Hematopoietic multipotent progenitor cell treated with erythropoietin and hydrocortisone succinate and interleukin-3 and kit ligand, for 6 days (in vitro differentiated cells): ENCODE measurements around the gene FECH.
"Not testable (repeated sequence)": the region's sequence is repeated elsewhere in the genome, so short reads cannot be mapped to it uniquely, and the experiment has no call there.

ENCODE experiments used
- DNase-seq: peaks from one replicate; pipeline ENCODE4 v3.0.0-alpha.2; 2015

FECH gene

DNA sequence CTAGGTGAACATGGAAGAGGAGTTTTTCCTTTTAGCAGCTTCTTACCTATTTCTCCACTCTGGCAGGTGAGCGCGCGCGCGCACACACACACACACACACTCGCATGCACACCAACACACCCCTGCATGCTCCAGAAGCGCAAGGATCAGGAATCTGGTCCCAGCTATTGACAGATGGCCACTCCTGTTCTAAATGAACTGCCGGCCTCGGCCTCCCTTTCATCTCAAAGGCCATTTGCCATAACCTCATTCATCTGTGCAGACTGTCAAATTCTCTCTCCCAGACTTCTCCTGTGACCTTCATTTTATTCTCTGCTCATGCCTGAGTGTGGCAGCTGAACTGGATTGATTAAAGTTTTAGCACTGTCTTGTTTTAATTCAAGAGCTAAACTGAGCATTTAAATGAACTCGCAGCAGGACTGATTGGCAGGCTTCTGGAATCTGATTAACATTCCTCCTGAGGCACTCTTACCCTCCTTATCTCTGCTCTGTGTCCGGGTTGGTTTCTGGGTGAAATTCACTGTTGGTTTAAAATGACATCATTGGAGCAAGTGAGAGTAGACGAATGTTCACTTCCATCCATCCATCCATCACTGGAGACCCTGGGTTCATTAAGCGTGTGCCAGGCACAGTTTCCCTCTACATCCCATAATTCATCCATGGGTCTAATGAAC lies 58.8 kb downstream of the FECH start:
- DNase-seq, result peak; percentile 34

DNA sequence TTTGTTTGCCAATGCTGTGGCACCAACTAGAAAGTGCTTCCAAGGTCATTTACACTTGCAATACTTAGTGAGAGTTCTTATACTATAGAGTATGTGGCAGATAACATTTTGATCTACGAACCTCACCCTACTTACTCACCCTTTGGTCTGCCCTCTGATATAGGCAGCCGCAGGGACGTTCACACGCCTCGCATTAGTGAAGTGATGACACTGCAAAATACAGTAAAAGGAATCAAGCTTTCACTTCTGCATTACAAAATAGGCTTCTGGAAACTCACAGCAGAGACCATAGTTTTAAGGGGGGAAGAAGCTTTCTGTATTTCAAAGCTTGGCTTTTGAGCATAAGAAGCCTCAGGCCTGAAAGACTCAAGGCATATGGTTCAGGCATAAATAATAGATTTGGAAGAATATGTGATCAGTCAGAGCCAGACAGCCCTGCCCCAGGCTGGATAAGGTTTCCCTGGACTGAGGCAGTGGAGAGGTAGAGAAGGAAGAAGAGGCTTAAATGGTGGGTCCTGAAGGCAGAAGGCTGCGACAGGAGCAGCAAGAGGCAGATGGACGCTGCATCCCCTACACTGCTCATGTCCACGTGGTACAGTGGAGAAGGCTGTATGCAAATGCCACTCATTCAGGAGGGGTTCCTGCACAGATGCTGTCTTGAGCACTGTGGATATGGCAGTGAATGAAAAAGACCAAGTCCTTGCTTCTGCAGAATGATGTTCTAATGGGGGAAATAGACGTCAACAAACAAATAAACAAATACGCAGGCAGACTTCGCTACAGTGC lies 63.1 kb downstream of the FECH start:
- peak; percentile 92 for DNase-seq

DNA sequence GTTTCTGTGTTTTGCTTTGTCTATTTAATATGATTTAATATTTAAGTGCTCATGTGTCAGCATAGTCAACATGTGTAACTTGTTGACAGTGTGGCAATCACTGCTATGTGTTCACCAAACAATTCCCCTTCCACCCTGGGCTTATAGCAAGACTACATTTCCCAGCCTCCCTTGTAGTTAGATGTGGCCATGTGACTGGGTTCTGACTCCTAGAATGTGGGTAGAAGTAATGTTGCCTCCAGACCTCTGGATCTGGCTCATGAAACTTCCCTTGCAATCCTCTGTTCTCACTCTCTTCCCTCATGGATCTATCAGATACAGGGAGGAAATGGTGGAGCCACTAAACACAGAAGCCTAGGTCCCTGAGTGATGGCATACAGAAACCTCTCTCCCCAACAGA lies 64.2 kb downstream of the FECH start:
- DNase-seq, result not testable (repeated sequence)

DNA sequence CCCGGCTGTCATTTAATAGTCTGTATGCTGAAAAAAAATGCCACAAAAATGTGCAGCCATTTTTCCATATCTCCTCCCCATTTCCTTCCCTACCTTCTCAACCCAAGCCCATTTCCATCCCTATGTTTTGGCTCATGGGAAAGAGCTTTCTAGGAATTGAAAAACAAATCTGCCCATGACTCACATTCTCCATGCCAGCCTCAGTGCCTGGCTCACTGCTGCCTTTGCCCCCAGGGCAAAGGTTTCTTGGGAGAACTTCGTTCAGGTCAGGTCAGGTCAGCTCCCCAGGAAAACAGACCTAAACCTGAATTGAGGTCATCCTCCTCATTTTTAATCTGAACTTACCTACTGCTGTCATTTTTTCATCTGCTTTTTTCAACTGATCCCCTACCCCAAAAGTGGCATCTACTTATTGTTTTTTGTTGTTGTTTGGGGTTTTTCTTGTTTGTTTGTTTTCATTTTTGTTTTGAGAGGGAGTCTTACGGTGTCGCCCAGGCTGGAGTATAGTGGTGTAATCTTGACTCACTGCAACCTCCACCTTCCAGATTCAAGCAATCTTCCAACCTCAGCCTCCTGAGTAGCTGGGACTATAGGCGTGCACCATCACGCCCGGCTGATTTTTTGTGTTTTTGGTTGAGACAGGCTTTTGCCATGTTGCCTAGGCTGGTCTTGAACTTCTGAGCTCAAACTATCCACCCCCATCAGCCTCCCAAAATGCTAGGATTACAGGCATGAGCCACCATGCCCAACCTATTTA lies 66.7 kb downstream of the FECH start:
- no peak for DNase-seq

DNA sequence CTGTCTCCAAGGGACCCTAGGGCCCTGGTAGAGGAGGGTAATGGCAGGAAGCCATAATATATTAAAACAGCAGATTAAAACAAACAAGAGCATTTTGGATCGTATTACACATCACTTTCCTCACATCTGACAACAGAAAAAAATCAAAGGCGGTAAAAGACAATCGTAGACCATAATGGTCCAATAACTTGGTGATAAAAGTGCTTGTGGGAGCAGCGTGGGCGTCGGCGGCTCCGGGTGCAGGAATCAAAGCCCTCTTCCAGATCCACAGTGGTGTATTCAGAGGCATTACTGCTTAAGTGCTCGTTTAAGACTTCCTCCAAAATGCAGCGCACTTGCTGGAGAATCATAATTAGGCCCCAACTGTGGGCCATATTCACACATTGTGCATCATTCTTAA lies 68.0 kb downstream of the FECH start:
- DNase-seq, result no peak

DNA sequence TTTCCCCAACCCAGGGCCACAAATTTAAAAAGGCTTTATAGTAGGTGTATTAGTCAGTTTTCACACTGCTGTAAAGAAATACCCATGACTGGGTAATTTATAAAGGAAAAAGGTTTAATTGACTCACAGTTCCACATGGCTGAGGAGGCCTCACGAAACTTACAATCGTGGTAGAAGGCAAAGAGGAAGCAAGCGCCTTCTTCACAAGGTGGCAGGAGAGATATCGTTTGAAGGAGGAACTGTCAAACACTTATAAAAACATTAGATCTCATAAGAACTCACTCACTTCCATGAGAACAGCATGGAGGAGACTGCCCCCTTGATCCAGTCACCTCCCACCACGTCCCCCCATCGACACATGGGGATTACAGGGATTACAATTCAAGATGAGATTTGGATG lies 70.4 kb downstream of the FECH start:
- DNase-seq, result peak; percentile 53

DNA sequence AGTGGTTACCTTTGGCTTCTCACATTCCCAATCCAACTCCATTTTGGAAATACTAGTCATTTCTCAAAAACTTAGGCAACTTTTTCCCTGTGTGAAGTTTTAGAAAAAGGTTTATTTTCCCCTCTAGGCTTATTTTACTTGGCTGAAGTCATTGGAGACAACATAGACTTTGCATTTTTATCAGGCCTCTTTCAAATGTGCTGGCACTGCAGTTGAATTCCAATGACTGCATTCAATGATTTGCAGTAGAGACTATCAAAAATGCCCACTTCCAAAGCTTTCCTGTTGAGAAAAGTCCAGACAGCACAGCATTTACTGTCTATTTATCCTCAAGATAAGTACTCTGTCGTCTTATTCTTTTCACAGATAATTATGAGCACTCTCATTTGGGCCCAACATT lies 81.3 kb downstream of the FECH start:
- no peak for DNase-seq

DNA sequence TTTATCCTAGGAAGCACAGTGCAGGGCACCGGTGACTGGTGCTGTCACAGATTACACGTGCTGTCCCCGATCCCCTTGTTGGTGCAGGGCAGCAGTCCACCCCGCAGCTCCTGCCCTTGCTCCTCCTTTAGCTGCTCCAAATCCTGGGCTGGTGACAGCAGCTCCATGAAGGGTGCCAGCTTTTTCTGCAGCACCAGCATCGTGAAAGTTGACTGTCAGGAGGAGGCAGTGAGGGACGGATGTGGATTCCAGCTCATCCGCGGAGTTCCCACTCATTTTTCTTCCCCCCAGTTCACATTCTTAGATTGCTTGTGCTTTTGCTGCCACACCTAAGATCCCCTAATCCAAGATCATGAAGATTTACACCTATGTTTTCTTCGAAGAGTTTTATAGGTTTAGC lies 83.9 kb downstream of the FECH start:
- DNase-seq, result no peak

DNA sequence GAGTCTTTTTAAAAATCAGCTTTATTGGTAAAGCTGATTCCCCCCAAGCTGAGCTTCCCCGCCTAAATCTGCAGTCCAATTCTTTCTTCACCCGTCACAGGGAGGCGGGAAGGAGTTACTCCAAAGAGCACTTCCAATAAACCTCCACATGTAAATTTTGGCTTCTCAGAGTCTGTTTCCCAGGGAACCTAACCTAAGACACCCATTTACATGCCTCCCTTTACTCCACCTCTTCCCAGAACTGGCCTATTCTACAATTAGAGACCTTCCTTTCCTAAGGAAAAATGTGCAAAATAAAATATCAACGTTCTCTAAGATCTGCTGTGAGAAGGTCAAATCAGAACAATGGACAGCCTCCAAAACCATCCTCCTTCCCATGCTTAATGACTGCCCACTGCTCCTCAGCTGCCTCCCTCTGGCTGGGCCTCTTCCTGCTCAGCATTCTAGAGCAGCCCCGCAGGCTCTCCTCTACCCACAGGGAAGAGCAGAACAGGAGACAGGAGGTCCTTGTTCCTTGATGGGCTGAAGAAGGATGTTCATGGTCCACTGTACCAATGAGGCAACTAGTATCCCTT lies 87.7 kb downstream of the FECH start:
- no peak for DNase-seq
